ENCODE measurements around the gene HECTD4. TPM values are rescaled to one million over a fixed set of nuclear protein-coding genes. Genes with fewer than 3 reads are reported as not detected.
A peak's percentile ranks its signal among the peaks of the same experiment; 100 is the strongest.
"Not testable (repeated sequence)": the region's sequence is repeated elsewhere in the genome, so short reads cannot be mapped to it uniquely, and the experiment has no call there.

Gene HECTD4
- total RNA-seq, 1 donor: 37.1 TPM

DNA sequence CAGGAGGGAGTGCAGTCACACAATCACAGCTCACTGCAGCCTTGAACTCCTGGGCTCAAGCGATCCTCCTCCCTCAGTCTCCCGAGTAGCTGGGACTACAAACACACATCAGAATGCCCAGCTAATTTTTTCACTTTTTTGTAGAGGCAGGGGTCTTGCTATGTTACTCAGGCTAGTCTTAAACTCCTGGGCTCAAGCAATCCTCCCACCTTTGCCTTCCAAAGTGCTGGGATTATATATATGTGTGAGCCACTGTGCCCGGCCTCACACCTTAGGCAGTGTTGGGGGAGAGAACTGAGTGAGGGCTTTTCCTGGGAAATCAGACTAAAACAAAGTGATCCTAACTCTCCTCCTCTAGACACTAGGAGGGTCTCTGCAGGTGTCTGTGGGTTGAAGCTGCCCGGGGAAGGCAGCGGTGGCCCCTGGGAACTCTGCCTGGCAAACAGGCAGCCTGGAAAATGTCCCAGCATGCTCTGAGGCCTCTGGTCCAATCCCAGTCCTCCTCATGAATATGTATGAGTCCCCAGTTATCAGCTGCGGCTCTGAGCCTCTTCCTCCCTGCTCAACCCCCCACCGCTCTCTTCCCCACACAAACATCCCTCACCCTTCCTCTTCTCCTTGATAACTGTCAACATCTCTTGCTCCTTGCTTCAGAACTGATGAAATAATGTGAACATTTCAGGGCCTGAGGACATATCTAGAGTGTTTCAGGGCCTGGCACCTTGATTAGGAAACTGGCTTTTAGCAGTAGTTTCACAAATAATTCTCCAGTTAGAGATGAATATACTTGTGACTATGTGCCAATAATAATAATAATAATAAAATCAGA, 265.8 kb downstream of the HECTD4 start:
- peak; percentile 70 for DNase-seq (ENCODE audit: low read depth)
- no peak overlapping the region for H3K4me3 ChIP-seq (ENCODE audit: low read depth, low read length)
- no peak for TF ChIP-seq CTCF (IDR thresholded peaks at IDR 0.05; ENCODE audit: insufficient read depth, low read depth, low read length)

DNA sequence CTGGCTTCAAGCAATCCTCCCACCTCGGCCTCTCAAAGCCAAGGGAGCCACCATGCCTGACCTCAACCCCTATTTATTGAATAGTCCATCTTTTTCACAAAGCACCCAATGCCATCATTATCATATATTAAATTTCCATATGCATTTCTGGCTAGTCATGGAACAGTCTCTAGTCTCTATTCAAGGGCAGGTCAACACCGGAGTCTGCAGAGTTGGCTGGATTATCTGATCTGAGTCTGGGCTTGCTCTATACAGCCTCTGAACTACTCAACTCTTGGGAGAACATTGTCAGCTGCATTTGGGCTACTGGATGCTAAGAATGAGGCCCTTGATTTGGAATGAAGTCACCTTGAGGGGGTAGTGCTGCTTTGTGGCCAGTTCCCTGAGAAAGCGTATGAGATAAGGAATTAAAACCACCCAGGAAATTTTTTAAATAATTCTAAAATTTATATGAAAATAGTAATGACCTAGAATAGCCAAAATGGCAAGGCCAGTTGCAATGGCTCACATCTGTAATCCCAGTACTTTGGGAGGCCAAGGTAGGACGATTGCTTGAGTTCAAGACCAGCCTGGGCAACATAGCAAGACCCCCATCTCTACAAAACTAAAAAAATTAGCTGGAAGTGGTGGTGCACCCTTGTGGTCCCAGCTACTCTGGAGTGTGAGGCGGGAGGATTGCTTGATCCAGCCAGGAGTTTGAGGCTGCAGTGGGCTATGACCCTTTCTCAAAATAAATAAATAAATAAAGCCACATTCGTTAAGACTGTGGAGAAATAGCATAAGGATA, 266.8 kb downstream of the HECTD4 start:
- no peak for TF ChIP-seq CTCF (IDR thresholded peaks at IDR 0.05; ENCODE audit: insufficient read depth, low read depth, low read length)
- DNase-seq (ENCODE audit: low read depth): no peak
- H3K4me3 ChIP-seq (ENCODE audit: low read depth, low read length): no peak overlapping the region

GRCh38 chr12:112112409-112113133, 269.7 kb downstream of the HECTD4 start:
- DNase-seq (ENCODE audit: low read depth): no peak
- H3K4me3 ChIP-seq (ENCODE audit: low read depth, low read length): no peak overlapping the region
- no peak for TF ChIP-seq CTCF (IDR thresholded peaks at IDR 0.05; ENCODE audit: insufficient read depth, low read depth, low read length)

GRCh38 chr12:112111931-112112330, 270.3 kb downstream of the HECTD4 start:
- no peak for TF ChIP-seq CTCF (IDR thresholded peaks at IDR 0.05; ENCODE audit: insufficient read depth, low read depth, low read length)
- peak; percentile 60 for DNase-seq (ENCODE audit: low read depth)
- no peak overlapping the region for H3K4me3 ChIP-seq (ENCODE audit: low read depth, low read length)

GRCh38 chr12:112110787-112111662, 271.2 kb downstream of the HECTD4 start:
- not testable (repeated sequence) for DNase-seq (ENCODE audit: low read depth); H3K4me3 ChIP-seq (ENCODE audit: low read depth, low read length)

Small RNAs within 50 kb of the gene (small RNA-seq; reads per million reads assigned to genes)
- gene RF00019: not detected

Other genes with a start within 250 kb of the HECTD4 start
- 921 and 1,035 TPM in 2 replicates for gene RPL6, start 27.2 kb upstream of the HECTD4 start, total RNA-seq
- gene PTPN11, start 36.5 kb upstream of the HECTD4 start, total RNA-seq: 108 and 158 TPM in 2 replicates

Measured in fibroblast of villous mesenchyme (primary cell).